Endothelial cell (in vitro differentiated cells): Measurements from ENCODE around the gene CDX1. TPM values are rescaled to one million over a fixed set of nuclear protein-coding genes. Genes with fewer than 3 reads are reported as not detected.

Experiments
- total RNA-seq: library from RNA; stranded (reverse); fragmentation: NEBNext Ultra II Directional; extraction: Animal tissue kit (Norgen Biotek cat#: 25700); gene quantifications from one replicate; pipeline ENCODE4 v1.2.1, GENCODE V29; 2021; ENCODE audit not compliant: unreplicated experiment

The CDX1 gene
- total RNA-seq, 1 donor from 2014 or later, result 0.59 TPM

Other genes with a start within 250 kb of the CDX1 start
- gene PDE6A, start 222.0 kb upstream of the CDX1 start, total RNA-seq, result not detected
- 22.2 TPM for gene SLC26A2, start 206.0 kb upstream of the CDX1 start, total RNA-seq
- 3.5 TPM for gene TIGD6, start 166.1 kb upstream of the CDX1 start, total RNA-seq
- gene HMGXB3, start 166.0 kb upstream of the CDX1 start, total RNA-seq, result 55.7 TPM
- 2.7 TPM for gene CSF1R, start 80.2 kb upstream of the CDX1 start, total RNA-seq
- gene PDGFRB, start 10.9 kb upstream of the CDX1 start, total RNA-seq, result 23.7 TPM
- not detected for gene SLC6A7, start 23.3 kb downstream of the CDX1 start, total RNA-seq
- gene CAMK2A, start 123.0 kb downstream of the CDX1 start, total RNA-seq, result 1.1 TPM
- 3.8 TPM for gene ARSI, start 136.1 kb downstream of the CDX1 start, total RNA-seq
- 41.5 TPM for gene TCOF1, start 190.9 kb downstream of the CDX1 start, total RNA-seq
- gene CD74, start 246.1 kb downstream of the CDX1 start, total RNA-seq, result 170 TPM